Kidney glomerular epithelial cell (primary cell): Measurements from ENCODE around the gene PHF12.
"Not testable (repeated sequence)": the region's sequence is repeated elsewhere in the genome, so short reads cannot be mapped to it uniquely, and the experiment has no call there.

ENCODE experiments used
- DNase-seq: peaks from one replicate; lab custom pipeline; 2025; lab: John Stamatoyannopoulos, UW

The PHF12 gene

DNA sequence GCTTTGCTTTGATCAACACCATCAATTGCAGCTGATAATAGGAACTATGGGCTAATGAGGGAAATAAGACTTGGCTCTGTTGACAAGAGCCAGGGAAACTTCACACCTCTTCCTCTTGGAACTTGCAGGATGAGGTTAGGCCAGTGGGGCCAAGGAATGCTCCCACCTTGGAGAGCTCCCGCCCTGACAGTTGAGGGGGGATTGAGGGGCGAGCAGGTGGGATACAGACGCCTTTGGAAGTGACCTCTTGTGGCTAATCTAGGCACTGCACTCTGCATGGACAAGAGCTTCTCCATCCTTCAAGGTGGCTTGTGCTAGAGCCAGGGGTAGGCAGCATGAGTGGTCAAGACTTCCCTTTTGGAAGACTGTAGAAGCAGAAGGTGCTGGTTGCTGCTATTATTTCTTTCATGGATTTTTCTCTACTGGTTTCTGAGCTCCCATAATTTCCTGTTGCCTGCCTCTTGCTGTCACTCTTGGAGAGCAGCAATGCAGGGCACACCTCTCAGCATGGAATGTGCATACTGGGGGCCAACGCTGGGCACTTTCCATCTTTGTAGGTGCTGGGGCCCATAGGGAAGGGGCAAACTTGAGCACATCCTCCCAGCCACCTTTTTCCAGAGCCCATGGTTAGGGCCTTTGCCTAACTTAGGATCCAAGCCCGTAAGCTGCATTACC is 2.3 kb upstream of the PHF12 start:
- DNase-seq: no peak

DNA sequence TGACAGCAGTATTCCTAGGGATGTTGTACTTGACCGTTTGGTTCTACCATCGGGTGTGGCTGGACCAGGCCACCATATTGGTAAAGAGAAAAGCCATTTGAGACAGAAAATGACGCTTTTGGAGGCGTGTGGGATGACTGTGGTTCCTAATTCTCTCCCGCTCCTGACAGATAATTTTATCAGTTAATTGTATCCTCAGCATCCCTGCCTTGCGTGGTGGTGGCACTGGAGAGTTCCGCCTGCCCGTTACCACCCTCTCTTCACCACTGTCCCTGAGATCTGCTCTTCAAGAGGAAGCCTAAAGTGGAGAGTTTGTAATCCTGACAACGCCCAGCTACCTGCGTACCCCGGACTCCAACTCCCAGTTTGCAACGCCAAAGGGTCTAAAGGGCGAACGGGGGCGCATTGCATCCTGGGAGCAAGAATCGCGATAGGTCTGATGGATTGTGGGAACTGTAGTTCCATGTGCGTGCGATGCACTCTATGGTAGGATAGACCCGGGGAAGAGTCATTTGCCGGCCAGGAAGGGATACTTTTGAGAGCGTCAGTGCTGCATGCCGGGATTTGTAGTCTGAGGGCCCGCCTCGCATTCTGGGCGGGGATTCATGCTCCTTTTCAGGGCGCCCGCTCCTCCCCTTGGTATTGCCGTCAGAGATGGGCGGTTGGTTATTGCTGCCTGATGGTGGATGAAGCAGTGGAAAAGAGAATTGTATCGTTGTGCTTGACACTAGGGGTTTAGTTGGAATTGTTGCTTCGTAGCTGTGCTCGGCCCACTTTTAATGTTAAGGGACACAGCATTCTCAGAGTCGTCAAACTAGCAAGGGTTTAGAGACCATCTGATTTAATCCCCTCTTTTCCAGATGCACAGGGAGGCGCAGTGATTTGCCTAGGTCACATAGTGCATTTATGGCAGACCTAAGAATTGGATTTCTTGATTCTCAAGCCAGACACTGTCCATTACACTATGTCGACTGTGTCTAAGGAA is 965 bp upstream of the PHF12 start:
- DNase-seq: peak; percentile 99

DNA sequence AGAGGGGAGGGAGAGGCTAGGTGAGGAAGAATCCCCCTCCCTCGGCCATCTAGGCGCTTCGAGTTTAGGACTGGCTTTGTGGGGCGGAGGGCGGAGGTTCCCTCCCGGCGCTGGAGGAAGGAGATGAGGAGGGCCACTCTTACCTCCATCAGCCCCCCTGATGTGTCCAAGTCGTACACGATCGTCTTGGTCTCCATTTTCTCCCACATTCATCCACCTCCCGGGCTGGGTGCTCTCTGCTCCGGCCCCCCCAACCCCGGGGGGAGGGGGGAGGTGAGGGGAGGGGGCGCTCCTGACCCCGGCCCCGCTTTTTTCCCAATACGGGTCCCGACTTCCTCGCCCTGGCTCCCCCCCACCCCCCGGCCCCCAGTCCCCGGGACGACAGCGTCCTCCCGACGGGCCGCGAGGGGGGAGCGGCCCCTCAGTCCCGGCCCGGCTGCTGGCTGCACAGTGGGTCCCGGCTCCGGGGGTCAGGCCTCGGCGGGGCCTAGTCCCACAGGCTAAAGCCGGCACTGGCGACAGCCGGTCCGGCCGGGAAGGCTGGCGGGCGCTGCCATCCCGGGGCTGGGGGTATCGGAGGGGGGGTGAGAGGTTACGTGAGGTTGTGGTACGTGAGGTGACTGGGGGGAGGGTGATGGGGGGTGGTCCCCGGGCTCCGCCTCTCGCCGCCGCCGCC is 428 bp downstream of the PHF12 start:
- no peak for DNase-seq

DNA sequence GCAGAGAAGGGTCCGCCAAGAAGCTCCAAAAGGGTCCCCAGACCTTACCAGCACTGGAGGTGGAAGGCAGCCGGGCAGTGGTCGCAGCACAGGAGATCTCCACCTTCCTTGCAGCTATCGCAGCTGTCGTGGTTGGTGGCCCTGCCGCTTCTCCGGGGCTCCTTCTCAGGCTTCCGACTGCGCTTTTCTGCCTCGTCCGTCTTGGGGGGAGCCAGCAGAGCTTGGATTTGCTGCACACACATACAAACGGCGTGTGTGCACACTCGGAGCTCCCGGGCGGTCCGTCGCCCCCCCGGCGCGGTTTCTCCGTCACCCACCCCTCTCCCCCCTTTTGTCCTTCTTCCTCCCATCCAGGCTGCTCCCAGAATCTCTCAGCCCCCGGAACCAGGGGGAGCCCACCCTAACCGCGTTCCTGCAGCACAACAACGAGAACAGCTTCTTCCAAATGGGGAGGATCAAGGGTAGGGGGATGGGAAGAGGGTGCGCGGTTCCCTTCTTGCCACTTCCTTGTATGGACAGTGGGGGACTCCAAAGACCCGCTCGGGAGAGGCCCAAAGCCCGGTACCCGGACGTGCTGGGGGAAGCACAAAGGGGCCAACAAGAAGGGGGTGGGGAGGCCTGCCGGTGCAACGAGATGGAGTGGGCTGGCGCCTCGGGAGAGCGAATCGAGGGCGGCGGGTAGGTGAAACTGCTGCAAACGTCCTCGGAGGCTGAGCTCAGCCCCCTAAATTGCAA is 1.1 kb downstream of the PHF12 start:
- DNase-seq: no peak

DNA sequence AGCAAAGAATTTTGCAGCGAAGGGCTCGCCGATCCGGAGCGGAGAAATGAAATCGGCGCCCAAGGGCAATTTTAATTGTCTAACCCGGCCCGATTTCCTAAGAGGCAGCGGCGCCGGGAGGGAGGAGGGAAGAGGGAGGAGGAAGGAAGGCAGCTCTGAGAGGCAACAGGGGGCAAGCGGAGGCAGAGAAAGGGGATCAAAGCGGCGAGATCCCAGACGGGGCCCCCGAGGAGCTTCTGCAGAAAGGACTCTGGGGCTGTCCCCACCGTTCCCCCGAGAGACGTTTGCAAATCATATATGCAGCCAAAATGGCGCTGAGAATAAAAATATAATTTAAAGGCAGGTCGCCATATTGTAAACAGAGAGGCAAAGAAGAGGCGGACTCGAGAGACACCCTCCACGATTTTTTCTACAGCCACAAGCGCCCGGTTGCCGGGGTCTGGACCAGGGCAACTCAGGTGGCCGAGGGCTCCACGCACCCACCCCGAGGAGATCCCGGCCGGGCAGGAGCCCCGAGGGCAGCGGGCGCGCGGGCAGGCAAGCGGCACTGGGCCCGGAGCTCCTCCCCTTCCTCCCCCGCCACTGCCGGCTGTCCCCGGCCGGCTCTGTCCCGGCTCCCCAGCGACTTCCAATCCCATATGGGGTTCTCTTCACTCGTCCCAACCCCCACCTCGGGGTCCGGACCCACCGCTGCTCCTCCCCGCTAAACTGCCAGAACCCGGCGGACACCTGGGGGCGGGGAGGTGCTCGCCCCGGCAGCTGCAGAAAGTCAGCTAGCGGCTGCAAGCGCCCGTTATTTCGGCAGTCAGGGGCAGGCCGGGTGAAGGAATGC is 1.9 kb downstream of the PHF12 start:
- DNase-seq: no peak

DNA sequence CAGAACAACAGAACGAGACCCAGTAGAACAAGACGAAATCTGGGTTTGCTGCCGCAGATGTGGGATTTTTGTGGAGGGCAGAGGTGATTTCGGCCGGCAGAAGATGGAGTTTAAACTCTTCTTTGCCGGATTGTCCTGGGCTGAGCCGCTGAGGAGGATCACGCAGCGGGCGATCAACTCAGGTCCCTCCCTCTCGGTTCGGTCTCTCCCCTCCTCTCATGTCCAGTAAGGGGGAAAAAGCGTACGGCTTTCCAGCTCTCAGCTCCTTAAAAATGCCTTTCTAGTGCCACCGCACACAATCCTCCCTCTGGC is 2.5 kb downstream of the PHF12 start:
- no peak for DNase-seq

- no peak for DNase-seq
Measured at GRCh38 chr17:28948342-28948741, 3.0 kb downstream of the PHF12 start.

GRCh38 chr17:28947639-28948038 is 3.7 kb downstream of the PHF12 start:
- DNase-seq: no peak

DNA sequence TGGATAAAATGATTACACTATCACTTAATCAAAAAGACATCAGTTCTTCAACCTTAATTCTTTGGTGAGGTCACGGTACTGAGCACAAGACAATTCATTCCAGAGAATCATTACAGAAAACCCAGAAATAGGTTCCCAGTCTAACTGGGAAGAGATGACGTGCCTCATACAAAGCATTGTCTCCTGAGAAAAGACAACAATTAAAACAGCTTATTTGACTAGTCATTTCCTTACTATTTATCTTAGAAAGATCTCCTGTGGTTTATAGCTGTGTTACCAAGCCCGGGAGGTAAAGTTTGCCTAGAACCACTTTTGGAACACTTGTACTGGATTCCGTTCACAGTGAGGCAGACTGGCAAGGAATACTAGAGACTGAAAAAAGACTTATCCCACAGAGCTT is 5.1 kb downstream of the PHF12 start:
- peak; percentile 78 for DNase-seq

DNA sequence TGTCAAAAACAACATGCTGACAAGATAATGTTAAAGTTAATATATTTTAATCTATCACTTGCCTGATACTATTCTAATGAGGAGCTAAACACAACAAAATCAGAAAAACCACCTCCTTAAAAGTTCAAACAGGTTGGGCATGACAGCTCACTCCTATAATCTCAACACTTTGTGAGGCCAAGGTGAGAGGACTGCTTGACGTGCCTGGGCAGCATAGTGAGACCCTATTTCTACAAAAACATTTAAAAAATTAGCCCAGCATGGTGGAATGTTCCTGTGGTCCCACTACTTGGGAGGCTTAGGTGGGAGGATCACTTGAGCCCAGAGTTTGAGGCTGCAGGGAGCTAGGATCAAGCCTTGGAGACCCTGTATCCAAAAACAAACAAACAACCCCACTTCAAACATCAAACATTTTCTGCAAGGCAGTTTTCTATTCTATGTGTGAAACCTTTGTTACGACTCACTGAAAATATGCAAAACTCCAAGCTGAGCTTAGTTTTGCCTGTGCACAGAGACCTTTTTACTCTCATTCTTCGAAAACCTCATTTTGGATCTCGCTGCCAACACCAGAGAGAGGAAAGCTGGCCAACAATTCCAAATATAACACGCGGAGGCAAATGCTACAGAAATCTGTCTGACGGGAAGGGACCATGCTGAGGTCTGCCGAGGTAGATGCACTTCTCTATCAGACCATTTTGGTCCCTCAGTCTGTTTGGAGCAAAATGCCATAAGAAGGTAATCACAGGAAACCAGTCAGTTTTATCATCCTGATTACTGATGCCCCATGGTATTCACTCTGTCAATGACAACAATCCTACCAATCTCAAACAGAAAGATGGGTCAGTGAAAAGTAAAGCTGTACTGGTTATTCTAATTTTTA is 6.2 kb downstream of the PHF12 start:
- no peak for DNase-seq

- DNase-seq: no peak
Measured at GRCh38 chr17:28944343-28944742, 7.0 kb downstream of the PHF12 start.

- no peak for DNase-seq
Measured at GRCh38 chr17:28942925-28943324, 8.4 kb downstream of the PHF12 start.

DNA sequence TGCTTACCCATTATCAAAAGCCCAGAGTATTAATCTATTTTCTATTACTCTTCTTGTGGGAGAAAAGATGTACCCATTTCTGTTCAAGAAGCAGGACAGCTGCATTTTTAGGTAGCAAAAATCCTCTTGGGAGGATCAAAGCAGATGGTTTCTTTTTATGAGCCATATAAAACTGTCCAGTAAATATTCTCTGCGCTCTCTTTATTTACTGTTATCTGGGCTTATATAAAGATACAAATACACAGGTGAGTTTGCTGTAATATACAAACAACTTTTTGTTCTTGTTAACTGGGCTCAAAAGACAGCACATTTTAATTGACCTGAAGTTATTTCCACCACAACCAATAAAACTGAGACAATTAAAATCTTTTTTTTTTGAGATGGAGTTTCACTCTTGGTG is 10.1 kb downstream of the PHF12 start:
- no peak for DNase-seq

- no peak for DNase-seq
Measured at GRCh38 chr17:28940675-28941074, 10.6 kb downstream of the PHF12 start.

- DNase-seq: no peak
Measured at GRCh38 chr17:28940142-28940541, 11.2 kb downstream of the PHF12 start.

GRCh38 chr17:28938552-28938951 is 12.8 kb downstream of the PHF12 start:
- no peak for DNase-seq

GRCh38 chr17:28937044-28937729 is 14.1 kb downstream of the PHF12 start:
- no peak for DNase-seq

- DNase-seq: no peak
Measured at GRCh38 chr17:28935744-28936460, 15.4 kb downstream of the PHF12 start.

- DNase-seq: not testable (repeated sequence)
Measured at GRCh38 chr17:28934508-28934907, 16.8 kb downstream of the PHF12 start.
